Left forelimb (tissue), 1 donor: Measurements from ENCODE around the gene ITPR2.
"Not testable (repeated sequence)": the region's sequence is repeated elsewhere in the genome, so short reads cannot be mapped to it uniquely, and the experiment has no call there.

ENCODE experiments used
- DNase-seq: peaks from one replicate; pipeline ENCODE4 v3.0.0-alpha.2; 2018; ENCODE audit warnings: low spot score

Gene ITPR2

GRCh38 chr12:26451763-26452162 lies 381.2 kb downstream of the ITPR2 start:
- no peak for DNase-seq

DNA sequence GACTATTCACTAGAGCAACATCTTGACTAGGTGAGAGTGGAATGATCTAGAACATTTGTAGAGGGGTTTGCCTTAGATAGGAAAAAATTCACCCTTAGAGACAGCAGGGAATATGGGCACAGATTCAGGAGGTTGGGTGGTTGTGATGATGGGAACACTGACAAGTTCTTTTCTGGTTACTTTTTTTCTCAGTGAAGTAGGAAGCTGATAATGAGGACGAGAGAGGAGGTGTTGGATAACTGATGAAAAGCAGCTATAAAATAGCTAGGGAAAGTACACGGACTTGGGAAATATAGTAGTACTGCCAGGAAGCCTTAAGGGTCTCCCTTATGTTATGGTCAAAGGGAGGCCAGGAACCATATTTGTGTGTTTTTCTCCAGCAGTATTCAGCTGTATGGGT lies 387.1 kb downstream of the ITPR2 start:
- no peak for DNase-seq

- DNase-seq = no peak
These were observed 389.7 kb downstream of the ITPR2 start for GRCh38 chr12:26443309-26443708.

DNA sequence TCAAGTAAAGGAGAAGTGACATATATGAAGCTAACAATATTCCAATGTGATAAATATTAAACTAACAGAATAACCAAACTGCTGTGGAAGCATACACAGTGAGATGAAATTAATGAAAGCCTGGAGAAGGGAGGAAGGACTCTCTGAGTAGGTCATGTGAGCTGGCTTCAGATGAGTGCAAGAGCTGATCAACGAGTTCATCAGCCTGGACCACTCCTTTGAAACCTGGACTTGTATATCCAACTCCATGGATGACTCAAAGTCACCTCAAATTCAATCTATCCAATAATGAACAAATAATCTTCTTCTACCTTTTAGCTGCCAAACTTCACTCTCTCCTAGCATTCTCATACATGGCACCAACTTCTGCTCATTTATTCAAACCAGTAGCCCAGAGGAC lies 391.6 kb downstream of the ITPR2 start:
- DNase-seq = no peak

DNA sequence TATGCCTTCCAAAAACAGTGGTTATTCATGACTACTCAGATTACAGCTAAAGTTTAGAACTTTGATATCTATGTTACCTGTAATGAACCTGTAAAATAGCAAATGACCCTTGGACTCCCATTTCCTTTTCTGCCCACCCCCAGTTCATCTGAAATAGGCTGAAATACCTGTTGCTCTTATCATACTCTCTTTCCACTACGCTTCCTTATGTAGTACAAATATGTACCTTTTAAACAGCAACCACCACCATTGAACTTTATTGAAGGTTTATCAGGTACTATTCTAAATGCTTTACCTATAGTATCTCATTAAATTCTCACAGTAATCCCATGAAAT lies 398.0 kb downstream of the ITPR2 start:
- DNase-seq = no peak

DNA sequence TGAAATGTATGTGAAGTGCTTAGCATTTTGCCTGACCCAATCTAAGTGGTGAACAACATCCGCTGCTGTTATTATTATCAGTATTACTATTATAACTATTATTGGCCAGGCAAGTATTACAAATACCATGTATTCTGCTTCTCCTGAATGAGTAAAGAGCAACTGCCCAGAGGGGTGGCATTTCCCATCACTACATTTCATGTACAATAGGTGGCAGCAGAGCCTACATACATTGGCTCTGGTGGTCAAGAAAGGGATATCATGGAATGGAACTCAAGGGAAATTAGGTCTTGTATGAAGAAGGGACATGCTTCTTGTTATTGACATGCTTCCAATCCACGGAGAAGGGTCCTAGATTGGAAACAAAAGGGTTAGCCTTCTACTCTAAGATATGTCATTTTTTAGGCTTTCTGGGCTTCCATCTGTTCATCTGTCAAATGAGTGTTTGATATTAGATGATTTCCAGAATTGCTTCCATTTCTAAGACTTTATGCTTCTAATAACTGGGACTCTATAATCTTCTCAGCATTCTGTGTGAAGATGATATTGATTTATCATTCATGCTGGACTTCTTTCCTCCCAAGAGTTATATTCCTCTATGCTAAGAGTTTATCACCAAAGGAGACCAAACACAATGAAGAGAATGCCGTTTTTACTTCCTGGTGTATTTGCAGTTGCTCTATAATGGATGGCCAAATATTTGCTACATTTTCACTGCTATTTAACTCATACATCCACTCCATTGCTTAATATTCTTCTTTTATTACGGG lies 398.5 kb downstream of the ITPR2 start:
- DNase-seq = no peak

GRCh38 chr12:26433701-26434100 lies 399.3 kb downstream of the ITPR2 start:
- not testable (repeated sequence) for DNase-seq

DNA sequence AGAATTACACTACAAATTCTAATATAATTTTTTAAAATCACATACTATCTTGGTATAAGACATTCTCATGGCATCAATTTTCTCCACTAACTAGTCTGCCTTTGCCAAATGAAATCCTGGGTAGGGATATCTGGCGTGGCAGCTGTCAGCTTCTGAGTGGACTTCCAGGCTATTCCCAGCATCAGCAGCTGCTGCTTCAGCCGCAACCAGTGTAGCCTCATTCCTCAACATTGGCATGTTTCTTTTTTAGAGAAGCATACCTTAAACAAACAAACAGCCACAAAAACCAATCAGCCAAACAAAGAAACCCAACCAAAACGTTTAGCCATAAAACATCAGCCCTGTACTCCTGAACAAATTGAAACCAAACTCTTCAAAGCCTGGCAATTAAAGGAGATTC lies 401.8 kb downstream of the ITPR2 start:
- no peak for DNase-seq

GRCh38 chr12:26430596-26430995 lies 402.4 kb downstream of the ITPR2 start:
- DNase-seq = not testable (repeated sequence)

DNA sequence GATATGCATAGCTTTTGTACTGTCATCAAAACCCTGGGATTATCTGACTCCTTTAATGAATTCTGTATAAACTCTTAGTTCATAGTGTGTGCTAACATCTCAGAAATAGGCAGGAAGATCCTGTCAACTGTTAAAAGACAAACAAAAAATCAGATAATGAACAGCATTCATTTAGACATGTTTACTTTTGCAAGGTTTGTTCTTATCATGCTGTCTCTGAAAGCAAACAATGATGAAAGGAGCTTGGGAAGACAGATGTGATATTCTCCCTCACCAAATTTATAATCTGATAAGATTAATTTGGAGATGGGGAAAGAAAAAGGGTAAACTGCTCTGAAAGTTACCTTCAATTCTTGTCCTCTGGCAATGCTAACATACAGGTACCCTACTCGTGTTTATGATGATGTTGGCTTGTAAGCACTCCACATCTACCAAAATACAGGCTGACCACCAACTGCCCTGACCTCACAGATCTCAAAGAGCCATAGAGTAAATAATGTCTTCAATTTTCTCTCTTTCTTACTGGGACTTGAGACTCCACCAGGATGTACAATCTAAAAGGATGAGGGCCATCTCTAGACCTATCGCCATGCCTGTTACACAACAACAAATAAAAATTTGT lies 403.8 kb downstream of the ITPR2 start:
- DNase-seq = no peak

GRCh38 chr12:26428420-26428819 lies 404.6 kb downstream of the ITPR2 start:
- DNase-seq = no peak

- DNase-seq = no peak
These were observed 406.3 kb downstream of the ITPR2 start for GRCh38 chr12:26426652-26427051.

- no peak for DNase-seq
These were observed 407.3 kb downstream of the ITPR2 start for GRCh38 chr12:26425587-26426260.

GRCh38 chr12:26422839-26423398 lies 410.1 kb downstream of the ITPR2 start:
- no peak for DNase-seq

DNA sequence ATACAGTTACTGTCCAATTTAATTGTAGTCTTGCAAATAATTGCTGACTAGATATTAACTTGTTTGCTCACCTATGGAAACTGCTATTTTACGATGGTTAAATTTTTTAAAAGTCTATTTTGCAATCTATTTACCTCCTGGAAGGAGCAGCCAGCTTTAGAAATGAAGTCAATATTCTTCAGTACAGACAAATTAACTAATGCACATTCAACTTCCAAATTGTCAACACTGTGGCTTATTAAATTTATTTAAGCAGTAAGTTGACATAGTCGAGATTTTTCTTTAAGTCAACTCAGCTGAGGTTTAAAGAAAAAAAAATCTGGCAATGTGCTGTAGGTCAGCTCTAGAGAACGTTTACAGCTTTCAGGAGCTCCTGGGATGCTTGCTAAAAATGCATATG lies 416.4 kb downstream of the ITPR2 start:
- DNase-seq = no peak

- no peak for DNase-seq
These were observed 422.3 kb downstream of the ITPR2 start for GRCh38 chr12:26410689-26411088.

GRCh38 chr12:26406813-26407212 lies 426.2 kb downstream of the ITPR2 start:
- DNase-seq = no peak

GRCh38 chr12:26406391-26406790 lies 426.6 kb downstream of the ITPR2 start:
- DNase-seq = no peak

DNA sequence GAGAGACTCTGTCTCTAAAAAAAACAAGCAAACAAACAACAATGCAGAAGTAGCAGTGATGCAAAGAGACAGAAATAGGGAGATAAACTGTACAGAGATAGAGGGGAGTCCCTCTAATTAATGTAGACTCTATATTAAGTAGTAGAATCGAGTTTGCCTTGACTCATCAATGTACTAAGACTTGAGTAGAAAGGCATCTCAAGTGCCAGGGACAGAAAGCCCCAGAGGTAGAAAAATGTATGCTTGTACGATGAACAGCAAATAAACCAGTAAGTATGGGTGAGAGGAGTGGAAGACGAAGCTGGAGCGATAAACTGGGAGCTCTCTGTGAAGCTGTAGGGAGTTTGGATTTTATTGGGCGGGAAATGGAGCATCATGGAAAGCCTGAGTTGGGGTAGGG lies 429.4 kb downstream of the ITPR2 start:
- no peak for DNase-seq

DNA sequence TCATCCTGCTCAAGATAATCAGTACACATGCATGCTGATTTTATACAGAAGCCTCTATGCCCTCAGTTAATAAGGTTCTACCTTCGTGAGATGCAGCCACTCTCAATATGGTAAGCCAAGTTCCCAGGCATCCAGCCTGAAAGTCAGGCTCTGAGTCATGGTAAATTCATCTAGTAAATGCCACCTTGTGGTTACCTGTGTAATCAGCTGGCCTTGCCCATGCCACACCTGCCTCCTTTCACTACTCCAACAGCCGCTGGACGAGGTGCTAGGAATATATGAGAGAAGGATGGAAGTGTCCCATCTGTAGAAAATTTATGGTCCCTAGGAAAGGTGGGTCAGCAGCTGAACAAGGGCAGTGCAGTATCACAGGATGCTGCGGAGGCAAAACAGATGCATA lies 430.3 kb downstream of the ITPR2 start:
- DNase-seq = no peak

DNA sequence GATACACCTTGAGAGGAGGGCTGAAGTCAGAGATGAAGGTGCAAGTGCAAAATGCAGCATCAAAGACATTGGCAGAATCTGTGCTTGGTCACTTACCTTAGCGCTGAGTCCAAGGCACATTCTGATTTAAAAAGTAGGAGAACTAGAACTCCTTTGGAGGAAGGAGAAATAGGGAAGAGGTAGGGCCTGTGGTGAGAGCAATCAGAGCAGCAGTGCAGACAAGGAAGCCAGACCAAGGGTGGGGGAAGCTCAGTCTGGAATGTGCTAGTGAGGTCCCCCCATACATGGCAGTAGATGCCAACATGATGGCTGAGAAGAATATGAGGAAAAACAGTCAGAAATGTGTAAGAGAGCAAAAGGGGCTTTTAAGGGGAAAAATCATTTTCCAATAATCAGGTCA lies 431.1 kb downstream of the ITPR2 start:
- DNase-seq = no peak

DNA sequence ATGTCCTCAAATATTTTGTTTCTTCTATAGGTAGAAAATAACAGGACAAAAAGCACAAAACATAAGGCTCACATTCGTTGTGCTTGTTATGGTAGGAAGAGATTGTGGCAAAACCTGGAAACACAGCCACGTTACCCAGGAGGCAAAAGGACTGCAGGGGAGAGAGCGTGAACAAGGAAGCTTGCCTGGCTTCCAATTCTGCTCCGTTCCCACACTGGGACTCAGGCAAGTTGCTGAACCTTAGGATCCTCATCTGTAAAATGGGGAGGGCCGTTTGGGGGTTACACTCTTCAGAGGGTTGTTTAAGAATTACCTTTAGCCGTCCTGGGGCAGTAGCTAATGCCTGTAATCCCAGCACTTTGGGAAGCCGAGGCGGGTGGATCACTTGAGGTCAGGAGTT lies 432.4 kb downstream of the ITPR2 start:
- no peak for DNase-seq

DNA sequence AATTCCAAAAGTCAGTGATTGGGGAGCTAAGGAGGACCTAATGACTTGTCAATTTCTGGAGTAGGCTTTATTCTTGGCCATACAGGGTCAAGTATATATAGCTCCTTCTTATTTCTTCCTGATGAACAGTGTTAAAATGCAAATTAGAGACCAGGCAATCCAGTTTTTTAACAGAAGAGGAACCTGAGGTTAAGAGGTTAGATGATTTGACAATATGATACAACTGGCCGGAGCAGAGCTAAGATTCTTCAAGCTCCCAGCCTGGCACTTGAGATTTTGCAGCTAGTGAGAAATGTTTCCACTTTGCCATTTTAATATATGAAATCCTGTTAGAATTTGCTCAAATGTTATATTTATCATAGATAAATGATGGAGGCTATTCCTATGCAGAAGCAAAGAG lies 433.6 kb downstream of the ITPR2 start:
- DNase-seq = no peak
